HepG2 (cell line): ENCODE measurements around the gene TIAM2. TPM values are rescaled to one million over a fixed set of nuclear protein-coding genes. Genes with fewer than 3 reads are reported as not detected.

Experiments
- ATAC-seq: fragments of 200-7000 bp; cut with Tn5 transposase; 3 replicates; pipeline ENCODE4 v1.9.1; 2020; ENCODE audit warnings: mild to moderate bottlenecking, moderate library complexity
- BruUV-seq: library from RNA; stranded (reverse); fragments of 400-500 nt; replicated peaks from 2 replicates; lab custom pipeline; 2021; lab: Mats Ljungman, UMichigan
- CTCF ChIA-PET: fragments of 300-600 bp; formaldehyde crosslinking; extraction: SDS; loops from one replicate; lab custom pipeline; 2021; ENCODE audit warnings: low total read pairs, inconsistent platforms, low intra/inter-chr PET ratio; lab: Yijun Ruan, JAX
- POLR2A ChIA-PET: fragments of 350-600 bp; sonication (Branson Sonifier 250); formaldehyde crosslinking; loops from one replicate; lab custom pipeline; 2020; ENCODE audit warnings: antibody characterized with exemption, inconsistent platforms; lab: Yijun Ruan, JAX
- DNase-seq: peaks from one replicate; pipeline ENCODE4 v3.0.0-alpha.2; 2015; ENCODE audit warnings: low spot score
- FAIRE-seq: peaks from 3 replicates; lab custom pipeline; 2011; peaks lifted over from hg19 to GRCh38; lab: Jason Lieb, UNC
- H2AFZ ChIP-seq: one replicate; pipeline ENCODE4 v1.6.1; 2011; ENCODE audit warnings: low read length, inconsistent platforms
- H3K27ac ChIP-seq: fragments of 300-600 bp; 3 replicates; pipeline ENCODE4 v1.8.0; 2011; ENCODE audit warnings: mixed run types, mild to moderate bottlenecking, mixed read lengths, low read length, inconsistent platforms; ENCODE audit not compliant: insufficient read depth; ENCODE audit errors: extremely low read length
- H3K27me3 ChIP-seq, 2 experiments: fragments of 200-600 bp in 1 of 2; 2 replicates in 1 of 2; 3 replicates in 1 of 2; pipeline versions ENCODE4 v1.6.0 to v1.8.0; 2011; ENCODE audit warnings: low read length in 2 of 2, mild to moderate bottlenecking in 2 of 2, moderate library complexity in 2 of 2, inconsistent platforms in 1 of 2; ENCODE audit not compliant: insufficient read depth in 2 of 2, control insufficient read depth in 1 of 2
- H3K36me3 ChIP-seq, 2 experiments: fragments of 200-600 bp in 1 of 2; replicated peaks in 1 of 2; 2 replicates in 1 of 2; 3 replicates in 1 of 2; pipeline versions ENCODE4 v1.5.1 to v1.8.0; 2011; ENCODE audit warnings: low read length in 2 of 2, inconsistent platforms in 1 of 2; ENCODE audit not compliant: insufficient read depth in 2 of 2, control insufficient read depth in 1 of 2
- H3K4me1 ChIP-seq: 2 replicates; pipeline ENCODE4 v1.5.1; 2012; ENCODE audit warnings: low read length, inconsistent platforms; ENCODE audit not compliant: insufficient read depth
- H3K4me2 ChIP-seq: 2 replicates; pipeline ENCODE4 v1.6.0; 2011; ENCODE audit warnings: low read depth, low read length, inconsistent platforms
- H3K4me3 ChIP-seq, 3 experiments: fragments of 200-600 bp in 1 of 3; sonication (generic), shearing (Covaris generic) in 1 of 3; replicated peaks in 1 of 3; 2 replicates each; pipeline ENCODE4 v1.5.1; 2011 to 2016; ENCODE audit warnings: low read length in 3 of 3, inconsistent platforms in 2 of 3, low read depth in 2 of 3, mild to moderate bottlenecking in 2 of 3, control low read depth in 1 of 3, mixed read lengths in 1 of 3; ENCODE audit not compliant: insufficient read depth in 1 of 3
- H3K79me2 ChIP-seq: one replicate; pipeline ENCODE4 v1.6.1; 2011; ENCODE audit warnings: low read length, inconsistent platforms; ENCODE audit not compliant: insufficient read depth
- H3K9ac ChIP-seq: 2 replicates; pipeline ENCODE4 v1.6.0; 2011; ENCODE audit warnings: mild to moderate bottlenecking, low read depth, low read length, inconsistent platforms; ENCODE audit not compliant: insufficient read depth
- H3K9me3 ChIP-seq: 2 replicates; pipeline ENCODE4 v1.5.1; 2012; ENCODE audit warnings: mild to moderate bottlenecking, low read length
- H4K20me1 ChIP-seq: 2 replicates; pipeline ENCODE4 v1.6.0; 2011; ENCODE audit warnings: inconsistent platforms, mild to moderate bottlenecking, low read length, moderate library complexity; ENCODE audit not compliant: insufficient read depth
- BORCS8-MEF2B ChIP-seq: sonication (generic); formaldehyde crosslinking; IDR thresholded peaks from 2 replicates; pipeline ENCODE4 v1.8.0; 2022; ENCODE audit warnings: mild to moderate bottlenecking, missing genetic modification reagents
- PPARG ChIP-seq: conservative IDR thresholded peaks from 2 replicates; pipeline ENCODE4 v1.6.1; 2016; ENCODE audit warnings: missing biosample characterization, missing genetic modification reagents
- RBM22 ChIP-seq: fragments of 200-400 bp; formaldehyde crosslinking; optimal IDR thresholded peaks from 2 replicates; pipeline ENCODE3; 2017; ENCODE audit warnings: mild to moderate bottlenecking, low read length, moderate library complexity
- ZNF253 ChIP-seq: sonication (generic); formaldehyde crosslinking; IDR thresholded peaks from 2 replicates; pipeline ENCODE4 v1.8.0; 2022; ENCODE audit warnings: mild to moderate bottlenecking, missing genetic modification reagents, borderline replicate concordance
- ZNF33B ChIP-seq: sonication (generic); formaldehyde crosslinking; IDR thresholded peaks from 2 replicates; pipeline ENCODE4 v1.5.1; 2020; ENCODE audit warnings: mild to moderate bottlenecking, missing genetic modification reagents
- WGBS: methylation state at CpG from one replicate; pipeline ENCODE4 v1.1.6; 2017; ENCODE audit warnings: low lambda C conversion rate; 5-methylcytosine and 5-hydroxymethylcytosine counted together
- in situ Hi-C: cut with HindIII; loops from 2 replicates; pipeline ENCODE4 v1.10.0; 2017; ENCODE audit warnings: low pct_unique_long_range_greater_than_20kb; ENCODE audit not compliant: extremely low pct_ligation_motif_present
- intact Hi-C: fragments of 100-400 bp; cut with micrococcal nuclease; formaldehyde crosslinking; loops from one replicate; pipeline ENCODE4 v1.10.0; 2022; ENCODE audit not compliant: unreplicated experiment
- polyA plus RNA-seq, 8 experiments: library from polyadenylated mRNA; depleted of rRNA in 3 of 8; stranded (reverse) in 7 of 8; unstranded in 1 of 8; fragments of >200 nt; fragmentation: Illumina TruSeq in 4 of 8; extraction: Trizol in 4 of 8; gene quantifications; 2 replicates each; pipeline versions ENCODE4 v1.2.1 to v1.2.3, GENCODE V29; 2011 to 2016; ENCODE audit warnings: low read depth in 4 of 8, missing spikeins in 1 of 8, mixed read lengths in 1 of 8; ENCODE audit not compliant: insufficient read depth in 1 of 8
- total RNA-seq, 5 experiments: library from RNA; depleted of rRNA; stranded (reverse); fragments of >200 nt; fragmentation: Illumina TruSeq; extraction: Trizol; gene quantifications; 2 replicates each; pipeline ENCODE4 v1.2.3, GENCODE V29; 2016; ENCODE audit warnings: low read depth in 1 of 5
- TF ChIP-seq, protein P1 (sequence below): sonication (generic); formaldehyde crosslinking; IDR thresholded peaks from 2 replicates; pipeline ENCODE4 v1.5.0; 2020; ENCODE audit warnings: missing genetic modification reagents, mild to moderate bottlenecking, borderline replicate concordance

TIAM2 gene
- total and polyA plus RNA-seq, 2 of the 13 experiments (the other 11 are each of a cell fraction or from before 2014, with no cell fraction given): 4.1 to 4.5 TPM

- Histone ChIP-seq H2AFZ (no peak overlapping the region), H3K4me1 (0 out of 2 replicates have a peak, but pooled peaks cover 7% of the 10 kb centered on the region), H4K20me1 (no peaks in the 10 kb centered on the region; the same call in 1 of the 2 replicates)
- no TSS peak for BruUV-seq
- CTCF ChIA-PET: no interaction called here
- intact Hi-C loops: no loop called here
- TF ChIP-seq ZNF33B (no peak), RBM22 (peak; percentile 64), ZNF253 (CRISPR knock-in tag) (no peak), PPARG (CRISPR knock-in tag) (no peak)
- TF ChIP-seq, all 625 proteins: peak for 1
- H3K9ac ChIP-seq: no peak overlapping the region
- no peaks in the 10 kb centered on the region for H3K27me3 ChIP-seq
- H3K9me3 ChIP-seq: no peaks in the 10 kb centered on the region
- peaks cover 2% of the 10 kb centered on the region for H3K79me2 ChIP-seq
- no peak overlapping the region for H3K4me3 ChIP-seq
- in situ Hi-C loops: no loop called here
- H3K27ac ChIP-seq: no peak overlapping the region
- ATAC-seq (no peak), FAIRE-seq (no peak), DNase-seq (no peak)
- peaks cover 30 to 79% of the 10 kb centered on the region in 2 experiments for H3K36me3 ChIP-seq
- H3K4me2 ChIP-seq: no peak overlapping the region
- POLR2A ChIA-PET: no interaction called here
- WGBS: 95% methylated on average over 8 of the region's 8 CpGs
Measured at GRCh38 chr6:155272353-155273232, 277.5 kb downstream of the TIAM2 start.

- Histone ChIP-seq H3K27ac (no peak overlapping the region), H3K36me3 (peaks cover 34 to 86% of the 10 kb centered on the region in 2 experiments), H3K79me2 (peaks cover 5% of the 10 kb centered on the region), H4K20me1 (no peaks in the 10 kb centered on the region; the same call in 1 of the 2 replicates), H3K9me3 (no peaks in the 10 kb centered on the region), H3K4me1 (0 out of 2 replicates have a peak, but pooled peaks cover 7% of the 10 kb centered on the region), H3K9ac (no peak overlapping the region), H2AFZ (no peak overlapping the region), H3K4me2 (no peak overlapping the region), H3K4me3 (no peak overlapping the region), H3K27me3 (no peaks in the 10 kb centered on the region)
- DNase-seq (no peak), ATAC-seq (no peak), FAIRE-seq (no peak)
- BruUV-seq: no TSS peak
- in situ Hi-C loops (no loop called here), intact Hi-C loops (no loop called here)
- POLR2A ChIA-PET: no interaction called here
- CTCF ChIA-PET: no interaction called here
- TF ChIP-seq RBM22 (peak; percentile 19), BORCS8-MEF2B (CRISPR knock-in tag) (no peak)
- TF ChIP-seq, protein P1, sequence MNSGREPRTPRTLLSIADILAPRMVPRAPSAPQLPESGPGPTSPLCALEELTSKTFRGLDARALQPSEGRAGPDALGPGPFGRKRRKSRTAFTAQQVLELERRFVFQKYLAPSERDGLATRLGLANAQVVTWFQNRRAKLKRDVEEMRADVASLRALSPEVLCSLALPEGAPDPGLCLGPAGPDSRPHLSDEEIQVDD (CRISPR knock-in tag): no peak
- WGBS: 97% methylated on average over 3 of the region's 3 CpGs
Measured at GRCh38 chr6:155273431-155273830, 278.3 kb downstream of the TIAM2 start.
